Measurements from ENCODE around the gene COX10.

COX10 gene

DNA sequence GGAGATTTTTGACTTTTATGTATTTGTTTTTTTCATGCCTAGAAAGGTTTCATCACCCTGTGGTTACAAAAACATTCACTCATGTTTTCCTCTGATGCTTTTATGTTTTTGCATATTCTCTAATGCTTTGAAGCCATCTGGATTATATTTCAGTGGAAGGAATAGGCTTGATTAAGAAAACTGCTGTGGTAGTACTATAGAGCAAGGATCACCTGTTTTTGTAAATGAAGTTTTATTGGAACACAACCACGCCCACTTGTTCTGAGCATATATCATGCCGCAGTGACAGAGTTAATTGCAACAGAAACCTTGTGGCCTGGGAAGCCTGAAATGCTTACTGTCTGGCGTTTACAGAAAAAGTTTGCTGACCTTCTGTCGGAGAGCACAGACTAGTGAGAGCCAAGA is 11.5 kb downstream of the COX10 start:
- no peak overlapping the region for H3K23ac ChIP-seq (ENCODE audit: low read length)
- H4K12ac ChIP-seq (ENCODE audit: low read depth, low read length): no peak overlapping the region
- no peak for DNase-seq
- H3K79me2 ChIP-seq (ENCODE audit: control insufficient read depth, insufficient read depth, low read length, poor library complexity): no peaks in the 10 kb centered on the region
- no peak overlapping the region for H2BK5ac ChIP-seq (ENCODE audit: low read depth, low read length, poor library complexity)
- peaks cover 2 to 8% of the 10 kb centered on the region in 2 experiments for H3K36me3 ChIP-seq (ENCODE audit: control insufficient read depth in 1 of 2, insufficient read depth in 2 of 2, low read length in 2 of 2)
- H3K9me3 ChIP-seq (ENCODE audit: insufficient read depth, low read depth, low read length): no peaks in the 10 kb centered on the region
- no peak overlapping the region for H2BK120ac ChIP-seq (ENCODE audit: insufficient read depth, low read length, poor library complexity)
- H2AK5ac ChIP-seq (ENCODE audit: low read length): no peak overlapping the region
- no peak overlapping the region for H3K4me2 ChIP-seq (ENCODE audit: low read length)
- no CpG with 5 or more reads among the region's 4 CpGs for WGBS (ENCODE audit: extremely low coverage, insufficient coverage, insufficient read length)
- no peak overlapping the region for H3K14ac ChIP-seq (ENCODE audit: low read length)
- peak overlapping the region; percentile 47 for H4K8ac ChIP-seq (ENCODE audit: low read depth, low read length)
- no peak overlapping the region for H2AFZ ChIP-seq (ENCODE audit: insufficient read depth, low read length, poor library complexity)
- H3K4me1 ChIP-seq (ENCODE audit: control insufficient read depth in 1 of 2, insufficient read depth in 2 of 2, low read length in 2 of 2): peaks cover 0 to 3% of the 10 kb centered on the region in 2 experiments
- no peak overlapping the region for H3K9ac ChIP-seq (ENCODE audit: low read length)
- no peak overlapping the region for H2BK12ac ChIP-seq (ENCODE audit: low read length)
- no peak overlapping the region for H3K4ac ChIP-seq (ENCODE audit: low read depth, low read length)
- no peak overlapping the region for H3K18ac ChIP-seq (ENCODE audit: low read length)
- no peak overlapping the region for H4K91ac ChIP-seq (ENCODE audit: low read depth, low read length)
- H3K27me3 ChIP-seq (ENCODE audit: insufficient read depth, low read length): no peaks in the 10 kb centered on the region
- no peak overlapping the region for H3K27ac ChIP-seq (ENCODE audit: low read depth, low read length)
- no peaks in the 10 kb centered on the region for H3K79me1 ChIP-seq (ENCODE audit: low read length)
- no peak overlapping the region for H3K4me3 ChIP-seq (ENCODE audit: low read depth, low read length)

- H3K4me3 ChIP-seq (ENCODE audit: low read depth, low read length): no peak overlapping the region
- no peak overlapping the region for H3K23ac ChIP-seq (ENCODE audit: low read length)
- no peak overlapping the region for H3K18ac ChIP-seq (ENCODE audit: low read length)
- H3K9me3 ChIP-seq (ENCODE audit: insufficient read depth, low read depth, low read length): no peaks in the 10 kb centered on the region
- no peaks in the 10 kb centered on the region for H3K79me1 ChIP-seq (ENCODE audit: low read length)
- no peak overlapping the region for H2AFZ ChIP-seq (ENCODE audit: insufficient read depth, low read length, poor library complexity)
- H3K36me3 ChIP-seq (ENCODE audit: control insufficient read depth in 1 of 2, insufficient read depth in 2 of 2, low read length in 2 of 2): peaks cover 0 to 2% of the 10 kb centered on the region in 2 experiments
- H4K8ac ChIP-seq (ENCODE audit: low read depth, low read length): no peak overlapping the region
- H4K12ac ChIP-seq (ENCODE audit: low read depth, low read length): no peak overlapping the region
- H3K27me3 ChIP-seq (ENCODE audit: insufficient read depth, low read length): no peaks in the 10 kb centered on the region
- H2BK5ac ChIP-seq (ENCODE audit: low read depth, low read length, poor library complexity): no peak overlapping the region
- H3K9ac ChIP-seq (ENCODE audit: low read length): no peak overlapping the region
- no peak overlapping the region for H3K4ac ChIP-seq (ENCODE audit: low read depth, low read length)
- H2BK120ac ChIP-seq (ENCODE audit: insufficient read depth, low read length, poor library complexity): no peak overlapping the region
- no peaks in the 10 kb centered on the region for H3K79me2 ChIP-seq (ENCODE audit: control insufficient read depth, insufficient read depth, low read length, poor library complexity)
- no peak for DNase-seq
- no CpG with 5 or more reads among the region's 8 CpGs for WGBS (ENCODE audit: extremely low coverage, insufficient coverage, insufficient read length)
- H3K4me1 ChIP-seq (ENCODE audit: control insufficient read depth in 1 of 2, insufficient read depth in 2 of 2, low read length in 2 of 2): peaks cover 0 to 3% of the 10 kb centered on the region in 2 experiments
- H4K91ac ChIP-seq (ENCODE audit: low read depth, low read length): no peak overlapping the region
- no peak overlapping the region for H3K14ac ChIP-seq (ENCODE audit: low read length)
- H2AK5ac ChIP-seq (ENCODE audit: low read length): no peak overlapping the region
- no peak overlapping the region for H3K4me2 ChIP-seq (ENCODE audit: low read length)
- no peak overlapping the region for H2BK12ac ChIP-seq (ENCODE audit: low read length)
- no peak overlapping the region for H3K27ac ChIP-seq (ENCODE audit: low read depth, low read length)
Observed at GRCh38 chr17:14082848-14083247, 13.5 kb downstream of the COX10 start.

- Histone ChIP-seq H3K14ac (ENCODE audit: low read length) (no peak overlapping the region), H3K9me3 (ENCODE audit: insufficient read depth, low read depth, low read length) (no peaks in the 10 kb centered on the region), H3K4me2 (ENCODE audit: low read length) (no peak overlapping the region), H2AK5ac (ENCODE audit: low read length) (no peak overlapping the region), H3K4ac (ENCODE audit: low read depth, low read length) (no peak overlapping the region), H4K8ac (ENCODE audit: low read depth, low read length) (no peak overlapping the region), H4K91ac (ENCODE audit: low read depth, low read length) (no peak overlapping the region), H3K4me1 (ENCODE audit: control insufficient read depth in 1 of 2, insufficient read depth in 2 of 2, low read length in 2 of 2) (peaks cover 0 to 3% of the 10 kb centered on the region in 2 experiments), H4K12ac (ENCODE audit: low read depth, low read length) (no peak overlapping the region), H3K36me3 (ENCODE audit: control insufficient read depth in 1 of 2, insufficient read depth in 2 of 2, low read length in 2 of 2) (no peaks in the 10 kb centered on the region), H3K4me3 (ENCODE audit: low read depth, low read length) (no peak overlapping the region), H2BK120ac (ENCODE audit: insufficient read depth, low read length, poor library complexity) (no peak overlapping the region), H3K23ac (ENCODE audit: low read length) (no peak overlapping the region), H3K79me1 (ENCODE audit: low read length) (no peaks in the 10 kb centered on the region), H2BK5ac (ENCODE audit: low read depth, low read length, poor library complexity) (no peak overlapping the region), H3K18ac (ENCODE audit: low read length) (no peak overlapping the region), H3K79me2 (ENCODE audit: control insufficient read depth, insufficient read depth, low read length, poor library complexity) (no peaks in the 10 kb centered on the region), H3K27ac (ENCODE audit: low read depth, low read length) (no peak overlapping the region), H2BK12ac (ENCODE audit: low read length) (no peak overlapping the region), H3K27me3 (ENCODE audit: insufficient read depth, low read length) (no peaks in the 10 kb centered on the region), H3K9ac (ENCODE audit: low read length) (no peak overlapping the region), H2AFZ (ENCODE audit: insufficient read depth, low read length, poor library complexity) (no peak overlapping the region)
- DNase-seq: no peak
- no CpG with 5 or more reads among the region's 2 CpGs for WGBS (ENCODE audit: extremely low coverage, insufficient coverage, insufficient read length)
Observed at GRCh38 chr17:14084955-14085354, 15.7 kb downstream of the COX10 start.

GRCh38 chr17:14086189-14086588 is 16.9 kb downstream of the COX10 start:
- Histone ChIP-seq H4K8ac (ENCODE audit: low read depth, low read length) (no peak overlapping the region), H3K4ac (ENCODE audit: low read depth, low read length) (no peak overlapping the region), H3K14ac (ENCODE audit: low read length) (no peak overlapping the region), H2AK5ac (ENCODE audit: low read length) (no peak overlapping the region), H3K79me1 (ENCODE audit: low read length) (no peaks in the 10 kb centered on the region), H2BK12ac (ENCODE audit: low read length) (no peak overlapping the region), H4K91ac (ENCODE audit: low read depth, low read length) (no peak overlapping the region), H2AFZ (ENCODE audit: insufficient read depth, low read length, poor library complexity) (no peak overlapping the region), H3K18ac (ENCODE audit: low read length) (no peak overlapping the region), H4K12ac (ENCODE audit: low read depth, low read length) (no peak overlapping the region), H3K4me2 (ENCODE audit: low read length) (no peak overlapping the region), H3K4me1 (ENCODE audit: control insufficient read depth in 1 of 2, insufficient read depth in 2 of 2, low read length in 2 of 2) (no peaks in the 10 kb centered on the region), H3K9me3 (ENCODE audit: insufficient read depth, low read depth, low read length) (no peaks in the 10 kb centered on the region), H2BK120ac (ENCODE audit: insufficient read depth, low read length, poor library complexity) (no peak overlapping the region), H3K36me3 (ENCODE audit: control insufficient read depth in 1 of 2, insufficient read depth in 2 of 2, low read length in 2 of 2) (no peaks in the 10 kb centered on the region), H3K27ac (ENCODE audit: low read depth, low read length) (no peak overlapping the region), H3K4me3 (ENCODE audit: low read depth, low read length) (no peak overlapping the region), H2BK5ac (ENCODE audit: low read depth, low read length, poor library complexity) (no peak overlapping the region), H3K9ac (ENCODE audit: low read length) (no peak overlapping the region), H3K79me2 (ENCODE audit: control insufficient read depth, insufficient read depth, low read length, poor library complexity) (no peaks in the 10 kb centered on the region), H3K27me3 (ENCODE audit: insufficient read depth, low read length) (no peaks in the 10 kb centered on the region), H3K23ac (ENCODE audit: low read length) (no peak overlapping the region)
- DNase-seq: no peak
- WGBS (ENCODE audit: extremely low coverage, insufficient coverage, insufficient read length): no CpG with 5 or more reads among the region's 2 CpGs
